Measurements from ENCODE around the gene ARHGEF16.

ARHGEF16 gene

GRCh38 chr1:3423245-3423829 is 31.1 kb upstream of the ARHGEF16 start:
- DNase-seq, result no peak

- DNase-seq, result no peak
Observed at GRCh38 chr1:3423896-3424611, 30.4 kb upstream of the ARHGEF16 start.

- no peak for DNase-seq
Observed at GRCh38 chr1:3425486-3426215, 28.8 kb upstream of the ARHGEF16 start.

GRCh38 chr1:3426956-3427535 is 27.4 kb upstream of the ARHGEF16 start:
- no peak for DNase-seq

- DNase-seq, result no peak
Observed at GRCh38 chr1:3427711-3428704, 26.5 kb upstream of the ARHGEF16 start.

GRCh38 chr1:3428899-3429298 is 25.6 kb upstream of the ARHGEF16 start:
- DNase-seq, result no peak

- DNase-seq, result no peak
Observed at GRCh38 chr1:3429320-3429719, 25.1 kb upstream of the ARHGEF16 start.

GRCh38 chr1:3429766-3430165 is 24.7 kb upstream of the ARHGEF16 start:
- DNase-seq, result no peak

GRCh38 chr1:3430406-3430805 is 24.1 kb upstream of the ARHGEF16 start:
- no peak for DNase-seq

- no peak for DNase-seq
Observed at GRCh38 chr1:3430820-3431219, 23.6 kb upstream of the ARHGEF16 start.

- DNase-seq, result peak in 1 of 2 experiments; percentile 18
Observed at GRCh38 chr1:3431266-3431665, 23.2 kb upstream of the ARHGEF16 start.

GRCh38 chr1:3431686-3432085 is 22.8 kb upstream of the ARHGEF16 start:
- DNase-seq, result no peak

- DNase-seq, result no peak
Observed at GRCh38 chr1:3432306-3432705, 22.2 kb upstream of the ARHGEF16 start.

GRCh38 chr1:3433076-3433475 is 21.4 kb upstream of the ARHGEF16 start:
- no peak for DNase-seq

- no peak for DNase-seq
Observed at GRCh38 chr1:3433596-3434320, 20.7 kb upstream of the ARHGEF16 start.

GRCh38 chr1:3434406-3435110 is 19.9 kb upstream of the ARHGEF16 start:
- DNase-seq, result no peak

GRCh38 chr1:3435666-3436065 is 18.8 kb upstream of the ARHGEF16 start:
- no peak for DNase-seq

- no peak for DNase-seq
Observed at GRCh38 chr1:3436451-3436850, 18.0 kb upstream of the ARHGEF16 start.

GRCh38 chr1:3436901-3437300 is 17.6 kb upstream of the ARHGEF16 start:
- no peak for DNase-seq

- no peak for DNase-seq
Observed at GRCh38 chr1:3438661-3439180, 15.7 kb upstream of the ARHGEF16 start.
